Endothelial cell of umbilical vein (primary cell): ENCODE measurements around the gene SRL. TPM values are rescaled to one million over a fixed set of nuclear protein-coding genes. Genes with fewer than 3 reads are reported as not detected.

ENCODE experiments used
- BruUV-seq: library from RNA; stranded (reverse); fragments of 400-500 nt; replicated peaks from 2 replicates; lab custom pipeline; 2021; lab: Mats Ljungman, UMichigan
- CTCF ChIA-PET: fragments of 300-600, 350-600 bp; sonication (Branson Sonifier 250); formaldehyde crosslinking; loops from one replicate; lab custom pipeline; 2021; ENCODE audit warnings: antibody characterized with exemption, inconsistent platforms; lab: Charles Lee
- POLR2A ChIA-PET: fragments of 300-600, 350-600 bp; sonication (Branson Sonifier 250); formaldehyde crosslinking; loops from one replicate; lab custom pipeline; 2021; ENCODE audit warnings: antibody characterized with exemption, inconsistent platforms; lab: Charles Lee
- DNase-seq: peaks from one replicate; pipeline ENCODE4 v3.0.0-alpha.2; 2011; ENCODE audit warnings: low read depth, low spot score
- FAIRE-seq: peaks from 2 replicates; lab custom pipeline; 2011; peaks lifted over from hg19 to GRCh38; lab: Jason Lieb, UNC
- H2AFZ ChIP-seq: 2 replicates; pipeline ENCODE4 v1.6.0; 2012; ENCODE audit warnings: low read depth, low read length, control low read depth, inconsistent platforms
- H3K27ac ChIP-seq: 2 replicates; pipeline ENCODE4 v1.5.1; 2011; ENCODE audit warnings: low read depth, mild to moderate bottlenecking, control low read depth, low read length, moderate library complexity; ENCODE audit not compliant: insufficient read depth
- H3K27me3 ChIP-seq, 2 experiments: 2 replicates each; pipeline versions ENCODE4 v1.6.0 to v1.6.1; 2011; ENCODE audit warnings: low read length in 2 of 2, mixed read lengths in 1 of 2; ENCODE audit not compliant: control insufficient read depth in 2 of 2, insufficient read depth in 2 of 2
- H3K36me3 ChIP-seq, 2 experiments: 2 replicates in 1 of 2; 3 replicates in 1 of 2; pipeline ENCODE4 v1.5.1; 2011; ENCODE audit warnings: low read length in 2 of 2, mild to moderate bottlenecking in 1 of 2, moderate library complexity in 1 of 2; ENCODE audit not compliant: control insufficient read depth in 2 of 2, insufficient read depth in 2 of 2; ENCODE audit errors: extremely low read depth in 1 of 2
- H3K4me1 ChIP-seq: 3 replicates; pipeline ENCODE4 v1.5.1; 2011; ENCODE audit warnings: mild to moderate bottlenecking, low read length; ENCODE audit not compliant: control insufficient read depth, insufficient read depth; ENCODE audit errors: extremely low read depth
- H3K4me2 ChIP-seq: 2 replicates; pipeline ENCODE4 v1.6.1; 2011; ENCODE audit warnings: low read length, control low read depth, mixed read lengths; ENCODE audit not compliant: insufficient read depth
- H3K4me3 ChIP-seq, 3 experiments: fragments of 200-600 bp in 1 of 3; sonication (generic), shearing (Covaris generic) in 1 of 3; replicated peaks in 1 of 3; 2 replicates each; pipeline ENCODE4 v1.5.1; 2011 to 2016; ENCODE audit warnings: control low read depth in 3 of 3, low read length in 3 of 3, mild to moderate bottlenecking in 2 of 3, inconsistent platforms in 1 of 3, low read depth in 1 of 3, moderate library complexity in 1 of 3; ENCODE audit not compliant: insufficient read depth in 1 of 3
- H3K79me2 ChIP-seq: 2 replicates; pipeline ENCODE4 v1.6.0; 2012; ENCODE audit warnings: low read length, inconsistent platforms; ENCODE audit not compliant: control insufficient read depth, insufficient read depth
- H3K9ac ChIP-seq: replicated peaks from 2 replicates; pipeline ENCODE3; 2011; ENCODE audit warnings: low read length, control low read depth; ENCODE audit not compliant: insufficient read depth; ENCODE audit errors: extremely low read depth
- H3K9me1 ChIP-seq: replicated peaks from 3 replicates; pipeline ENCODE4 v1.6.0; 2011; ENCODE audit warnings: mild to moderate bottlenecking, low read length; ENCODE audit not compliant: control insufficient read depth, insufficient read depth; ENCODE audit errors: extremely low read depth
- H3K9me3 ChIP-seq: replicated peaks from 2 replicates; pipeline ENCODE4 v1.5.1; 2012; ENCODE audit warnings: low read length, inconsistent platforms; ENCODE audit not compliant: control insufficient read depth, insufficient read depth
- H4K20me1 ChIP-seq: replicated peaks from 2 replicates; pipeline ENCODE3; 2011; ENCODE audit warnings: mild to moderate bottlenecking, low read length; ENCODE audit not compliant: control insufficient read depth, insufficient read depth; ENCODE audit errors: extremely low read depth
- CTCF ChIP-seq, 2 donors: IDR thresholded peaks; 1 replicate in 1 of 2; 2 replicates in 1 of 2; pipeline ENCODE4 v1.5.1; 2011; ENCODE audit warnings: low read length in 2 of 2, mild to moderate bottlenecking in 2 of 2, moderate library complexity in 2 of 2, control low read depth in 1 of 2, inconsistent platforms in 1 of 2, low read depth in 1 of 2; ENCODE audit not compliant: insufficient read depth in 1 of 2; ENCODE audit errors: extremely low read depth in 1 of 2
- EZH2 ChIP-seq: IDR thresholded peaks from 2 replicates; pipeline ENCODE4 v1.6.1; 2012; ENCODE audit warnings: borderline replicate concordance, low read depth, mild to moderate bottlenecking, moderate library complexity, low read length, inconsistent platforms; ENCODE audit not compliant: severe bottlenecking
- FOS ChIP-seq: IDR thresholded peaks from 2 replicates; pipeline ENCODE4 v1.6.1; 2011; ENCODE audit warnings: mild to moderate bottlenecking, low read length, moderate library complexity, borderline replicate concordance; ENCODE audit not compliant: insufficient read depth
- GATA2 ChIP-seq: IDR thresholded peaks from 2 replicates; pipeline ENCODE4 v1.7.0; 2011; ENCODE audit warnings: low read depth, mild to moderate bottlenecking, moderate library complexity, mixed read lengths, low read length; ENCODE audit not compliant: insufficient read length, insufficient read depth
- JUN ChIP-seq: IDR thresholded peaks from 2 replicates; pipeline ENCODE4 v1.6.1; 2011; ENCODE audit warnings: borderline replicate concordance, low read depth; ENCODE audit not compliant: insufficient read length, insufficient read depth
- MYC ChIP-seq: IDR thresholded peaks from one replicate; pipeline ENCODE4 v1.6.1; 2011; ENCODE audit warnings: mild to moderate bottlenecking, low read depth, low read length
- POLR2A ChIP-seq: IDR thresholded peaks from 2 replicates; pipeline ENCODE4 v1.6.1; 2012; ENCODE audit warnings: low read depth, mild to moderate bottlenecking, control low read depth, low read length
- POLR2AphosphoS5 ChIP-seq: IDR thresholded peaks from 2 replicates; pipeline ENCODE4 v1.6.1; 2012; ENCODE audit warnings: low read depth, mild to moderate bottlenecking, control low read depth, low read length, moderate library complexity; ENCODE audit not compliant: insufficient read depth
- dilution Hi-C: fragments of 300-500 bp; cut with MboI; formaldehyde crosslinking; loops from one replicate; pipeline ENCODE4 v1.15.0; 2019; ENCODE audit warnings: low sequenced_read_pairs; ENCODE audit not compliant: extremely low pct_ligation_motif_present
- intact Hi-C: fragments of 100-400 bp; cut with micrococcal nuclease; formaldehyde crosslinking; loops from one replicate; pipeline ENCODE4 v1.10.0; 2022
- polyA plus RNA-seq, 4 experiments: library from polyadenylated mRNA; depleted of rRNA in 3 of 4; stranded (reverse) in 3 of 4; unstranded in 1 of 4; fragments of >200 nt; gene quantifications; 2 replicates each; pipeline versions ENCODE4 v1.2.1 to v1.2.3, GENCODE V29; 2011 to 2012; ENCODE audit warnings: missing spikeins in 1 of 4
- total RNA-seq: library from RNA; stranded (reverse); gene quantifications from 2 replicates; pipeline ENCODE4 v1.2.3, GENCODE V29; 2021
- TF ChIP-seq, protein P1 (sequence below): IDR thresholded peaks from 2 replicates; pipeline ENCODE4 v1.6.1; 2011; ENCODE audit not compliant: insufficient read depth, insufficient read length

SRL gene
- total and polyA plus RNA-seq, 2 donors (not counting 3 experiments of a cell fraction or from before 2014, with no cell fraction given) = 0.21 to 0.29 TPM

DNA sequence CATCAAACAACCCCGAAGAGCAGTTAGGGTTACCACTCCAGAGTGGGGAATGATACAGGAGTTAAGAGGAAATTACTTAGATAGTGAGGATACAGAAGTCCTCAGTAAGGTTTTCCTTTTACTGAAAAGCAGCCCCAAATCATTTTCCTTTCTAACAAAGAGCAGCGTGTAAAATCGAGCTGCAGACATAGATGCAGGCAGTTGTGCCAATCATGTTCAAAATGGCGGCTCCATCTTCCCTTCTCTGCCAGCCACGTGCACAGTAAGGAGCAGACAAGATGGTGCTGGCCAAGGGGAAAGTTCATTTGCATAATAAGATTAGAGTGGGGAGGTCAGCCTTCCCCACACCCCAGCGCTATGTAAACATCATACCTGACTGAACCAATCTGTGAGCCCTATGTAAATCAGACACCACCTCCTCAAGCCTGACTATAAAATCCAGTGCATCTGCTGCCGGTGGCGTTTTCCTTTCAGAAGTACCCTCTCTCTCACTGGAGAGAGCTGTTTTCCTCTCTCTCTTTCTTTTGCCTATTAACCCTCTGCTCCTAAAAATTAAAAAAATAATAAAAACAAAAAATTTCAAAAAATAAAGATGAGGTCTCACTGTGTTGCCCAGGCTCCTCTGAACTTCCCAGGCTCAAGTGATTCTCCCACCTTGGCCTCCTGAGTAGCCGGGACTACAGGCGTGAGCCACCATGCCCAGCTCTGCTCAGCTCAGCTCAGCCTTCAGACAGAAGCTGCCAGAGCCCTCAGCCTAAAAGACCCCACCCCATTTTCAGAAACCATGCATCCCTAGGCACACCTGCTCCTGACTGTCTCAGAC lies 2.6 kb upstream of the SRL start:
- dilution Hi-C loops (no loop called here), intact Hi-C loops (no loop called here)
- DNase-seq (no peak), FAIRE-seq (no peak)
- no peaks in the 10 kb centered on the region for H3K9me3 ChIP-seq
- POLR2A ChIA-PET = interaction anchor here (0.6 kb wide), 1 partner anchor 42 kb away, joined by 3 read pairs; no protein-coding TSS in a partner anchor
- H3K9me1 ChIP-seq = no peaks in the 10 kb centered on the region
- H3K9ac ChIP-seq = no peak overlapping the region
- no peak overlapping the region for H3K4me2 ChIP-seq
- H3K4me1 ChIP-seq = peaks cover 1% of the 10 kb centered on the region
- no peak overlapping the region for H3K27ac ChIP-seq
- BruUV-seq = no TSS peak
- H3K79me2 ChIP-seq = no peaks in the 10 kb centered on the region
- H4K20me1 ChIP-seq = no peaks in the 10 kb centered on the region
- no peaks in the 10 kb centered on the region for H3K36me3 ChIP-seq
- CTCF ChIA-PET = interaction anchor here (1.3 to 2.1 kb wide), 3 partner anchors 9 to 158 kb away, joined by 3 to 8 read pairs (median 4); no protein-coding TSS in a partner anchor
- no peak overlapping the region for H2AFZ ChIP-seq
- no peak overlapping the region for H3K4me3 ChIP-seq
- no peak for TF ChIP-seq EZH2
- TF ChIP-seq POLR2A = no peak
- no peak for TF ChIP-seq GATA2
- no peak for TF ChIP-seq FOS
- no peak for TF ChIP-seq POLR2AphosphoS5
- TF ChIP-seq, protein P1, sequence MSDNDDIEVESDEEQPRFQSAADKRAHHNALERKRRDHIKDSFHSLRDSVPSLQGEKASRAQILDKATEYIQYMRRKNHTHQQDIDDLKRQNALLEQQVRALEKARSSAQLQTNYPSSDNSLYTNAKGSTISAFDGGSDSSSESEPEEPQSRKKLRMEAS = no peak
- no peak for TF ChIP-seq CTCF (IDR thresholded peaks at IDR 0.05; ENCODE audit: extremely low read depth in 1 of 2, insufficient read depth in 1 of 2, low read depth in 1 of 2, low read length in 2 of 2)
- no peak for TF ChIP-seq MYC
- no peak for TF ChIP-seq JUN
- no peaks in the 10 kb centered on the region for H3K27me3 ChIP-seq
